ENCODE measurements around the gene YKT6.

Gene YKT6

GRCh38 chr7:44238116-44238695 lies 37.4 kb downstream of the YKT6 start:
- Mint-ChIP-seq H3K4me3 (no peak overlapping the region), H3K4me1 (no peaks in the 10 kb centered on the region), H3K36me3 (ENCODE audit: low read depth) (no peaks in the 10 kb centered on the region), H3K27ac (no peak overlapping the region), H3K27me3 (ENCODE audit: low read depth) (peaks cover 8% of the 10 kb centered on the region), H3K9me3 (no peaks in the 10 kb centered on the region)
- no peak for TF ChIP-seq CTCF (IDR thresholded peaks at IDR 0.05; ENCODE audit: unreplicated experiment in 3 of 3)

DNA sequence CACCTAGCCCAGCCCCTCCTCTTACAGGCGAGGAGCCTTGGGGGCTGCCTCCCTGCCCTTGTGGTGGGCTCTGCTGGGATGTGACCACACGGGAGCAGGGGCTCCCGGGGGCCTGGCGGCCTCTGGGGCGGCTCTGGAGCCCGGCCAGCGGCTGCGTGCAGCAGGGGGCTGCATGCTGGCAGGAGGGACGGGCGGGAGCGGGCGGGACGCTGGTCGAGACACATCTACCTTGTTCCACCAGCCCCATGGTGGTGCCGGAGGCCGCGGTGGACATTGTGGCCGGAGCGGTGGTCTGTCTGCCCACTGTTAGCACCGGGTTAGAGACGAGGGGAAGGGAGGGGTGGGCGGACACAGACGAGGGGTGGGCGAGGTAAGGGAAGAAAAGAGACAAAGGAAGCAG lies 38.6 kb downstream of the YKT6 start:
- Mint-ChIP-seq H3K27me3 (ENCODE audit: low read depth) (peaks cover 5% of the 10 kb centered on the region), H3K4me1 (no peaks in the 10 kb centered on the region), H3K4me3 (no peak overlapping the region), H3K36me3 (ENCODE audit: low read depth) (no peaks in the 10 kb centered on the region), H3K9me3 (no peaks in the 10 kb centered on the region), H3K27ac (no peak overlapping the region)
- TF ChIP-seq CTCF (IDR thresholded peaks at IDR 0.05; ENCODE audit: unreplicated experiment in 3 of 3): no peak

DNA sequence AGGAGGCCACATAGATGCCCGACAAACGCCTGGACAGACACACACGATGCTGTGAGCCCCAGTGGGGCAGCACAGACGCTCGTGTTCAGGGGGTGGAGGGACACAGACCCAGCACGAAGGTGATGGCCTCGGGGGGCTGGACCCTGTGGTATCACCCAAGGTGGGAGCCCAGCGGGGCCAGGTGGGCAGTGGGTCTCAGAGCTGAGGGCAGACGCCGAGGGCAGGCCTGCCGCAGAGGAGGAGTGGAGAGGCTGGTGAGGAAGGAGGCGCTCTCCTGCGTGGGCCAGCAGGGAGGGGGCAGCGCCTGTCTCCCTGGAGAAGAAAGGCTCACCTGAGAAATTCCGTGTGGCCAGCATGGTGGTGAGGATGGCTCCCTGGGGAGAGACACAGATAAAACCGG lies 39.6 kb downstream of the YKT6 start:
- Mint-ChIP-seq H3K9me3 (no peaks in the 10 kb centered on the region), H3K4me1 (no peaks in the 10 kb centered on the region), H3K27ac (no peak overlapping the region), H3K27me3 (ENCODE audit: low read depth) (peaks cover 9% of the 10 kb centered on the region), H3K36me3 (ENCODE audit: low read depth) (no peaks in the 10 kb centered on the region), H3K4me3 (no peak overlapping the region)
- TF ChIP-seq CTCF (IDR thresholded peaks at IDR 0.05; ENCODE audit: unreplicated experiment in 3 of 3): no peak

GRCh38 chr7:44240983-44241510 lies 40.3 kb downstream of the YKT6 start:
- peak; percentile 70 to 72 (median 72) for TF ChIP-seq CTCF (IDR thresholded peaks at IDR 0.05; ENCODE audit: unreplicated experiment in 3 of 3)
- Mint-ChIP-seq H3K27me3 (ENCODE audit: low read depth) (peaks cover 9% of the 10 kb centered on the region), H3K4me1 (no peaks in the 10 kb centered on the region), H3K27ac (peak overlapping the region in 2 of 3 experiments; percentile 35 to 42), H3K4me3 (no peak overlapping the region), H3K9me3 (no peaks in the 10 kb centered on the region), H3K36me3 (ENCODE audit: low read depth) (no peaks in the 10 kb centered on the region)

DNA sequence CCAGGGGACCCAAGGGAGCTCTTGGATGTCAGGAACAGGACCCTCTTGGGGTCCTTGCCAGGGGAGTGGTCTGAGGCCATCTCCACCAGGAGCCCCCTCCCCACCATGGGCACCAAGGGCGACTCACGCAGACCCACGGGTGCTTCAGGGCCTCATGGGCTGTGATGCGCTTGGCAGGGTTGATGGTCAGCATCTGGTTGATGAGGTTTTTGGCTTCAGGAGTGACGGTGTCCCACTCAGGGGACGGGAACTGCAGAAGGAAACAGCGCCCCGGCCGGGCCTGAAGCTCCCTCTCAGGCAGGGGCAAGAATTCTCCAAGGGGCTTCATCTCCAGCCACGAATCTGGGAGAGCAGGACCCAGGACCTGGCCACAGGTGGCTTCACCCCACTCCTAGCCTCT lies 41.3 kb downstream of the YKT6 start:
- Mint-ChIP-seq H3K36me3 (ENCODE audit: low read depth) (no peaks in the 10 kb centered on the region), H3K27me3 (ENCODE audit: low read depth) (peaks cover 9% of the 10 kb centered on the region), H3K9me3 (no peaks in the 10 kb centered on the region), H3K27ac (no peak overlapping the region), H3K4me1 (no peaks in the 10 kb centered on the region), H3K4me3 (no peak overlapping the region)
- TF ChIP-seq CTCF (IDR thresholded peaks at IDR 0.05; ENCODE audit: unreplicated experiment in 3 of 3): no peak

DNA sequence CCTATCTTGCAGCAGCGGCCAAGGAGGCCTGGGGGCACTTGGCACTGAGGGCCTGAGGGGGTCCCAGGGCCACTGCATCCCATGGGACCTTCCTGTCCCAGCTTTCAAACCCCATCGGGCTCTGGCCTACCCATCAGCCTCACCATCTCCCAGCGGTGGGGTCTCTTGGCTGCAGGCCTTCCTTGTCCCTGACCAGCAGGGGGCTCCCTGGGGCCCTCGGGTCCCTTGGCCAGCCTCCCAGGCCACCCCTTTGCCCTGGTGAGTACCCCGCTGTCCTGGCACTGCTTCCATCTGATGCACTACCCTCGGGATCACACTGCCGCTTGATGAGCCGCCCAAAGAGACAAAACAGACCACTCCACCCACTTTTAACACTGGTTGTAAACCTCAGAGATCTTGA lies 43.5 kb downstream of the YKT6 start:
- TF ChIP-seq CTCF (IDR thresholded peaks at IDR 0.05; ENCODE audit: unreplicated experiment in 3 of 3): peak; percentile 14 to 38 (median 34)
- Mint-ChIP-seq H3K27me3 (ENCODE audit: low read depth) (peaks cover 9% of the 10 kb centered on the region), H3K4me1 (no peaks in the 10 kb centered on the region), H3K27ac (no peak overlapping the region), H3K36me3 (ENCODE audit: low read depth) (no peaks in the 10 kb centered on the region), H3K9me3 (no peaks in the 10 kb centered on the region), H3K4me3 (no peak overlapping the region)

Data from nephron (organoid).